ENCODE measurements around the gene DEDD2. TPM values are rescaled to one million over a fixed set of nuclear protein-coding genes. Genes with fewer than 3 reads are reported as not detected.

Gene DEDD2
- total and polyA plus RNA-seq, 4 donors = 16.4 to 33.8 (median 19.7) TPM

GRCh38 chr19:42165146-42165545 is 52.3 kb downstream of the DEDD2 start:
- no peak overlapping the region for H3K4me3 ChIP-seq (ENCODE audit: low read length in 2 of 2)
- ATAC-seq (ENCODE audit: low FRiP score) (no peak), DNase-seq (no peak)
- 34 to 41% methylated on average over 2 of the region's 2 CpGs for WGBS, 2 donors
- H3K36me3 ChIP-seq (ENCODE audit: control insufficient read depth in 1 of 2, insufficient read depth in 2 of 2, low read length in 1 of 2) = no peaks in the 10 kb centered on the region
- intact Hi-C loops (cut with DNase I) = no loop called here
- H3K4me1 ChIP-seq (ENCODE audit: control insufficient read depth in 1 of 2, insufficient read depth in 2 of 2, low read length in 2 of 2) = no peaks in the 10 kb centered on the region
- H3K27ac ChIP-seq (ENCODE audit: low read depth in 1 of 2, low read length in 2 of 2) = no peak overlapping the region
- H3K9me3 ChIP-seq (ENCODE audit: control insufficient read depth, low read length) = no peaks in the 10 kb centered on the region
- no peaks in the 10 kb centered on the region for H3K27me3 ChIP-seq (ENCODE audit: control insufficient read depth in 1 of 2, insufficient read depth in 2 of 2, low read length in 1 of 2)

- intact Hi-C loops (cut with DNase I) = no loop called here
- H3K4me1 ChIP-seq (ENCODE audit: control insufficient read depth in 1 of 2, insufficient read depth in 2 of 2, low read length in 2 of 2) = no peaks in the 10 kb centered on the region
- H3K27ac ChIP-seq (ENCODE audit: low read depth in 1 of 2, low read length in 2 of 2) = no peak overlapping the region
- H3K9me3 ChIP-seq (ENCODE audit: control insufficient read depth, low read length) = no peaks in the 10 kb centered on the region
- WGBS, 2 donors = 77 to 83% methylated on average over 21 of the region's 21 CpGs
- no peak for ATAC-seq (ENCODE audit: low FRiP score)
- no peaks in the 10 kb centered on the region for H3K36me3 ChIP-seq (ENCODE audit: control insufficient read depth in 1 of 2, insufficient read depth in 2 of 2, low read length in 1 of 2)
- DNase-seq = no peak
- H3K4me3 ChIP-seq (ENCODE audit: low read length in 2 of 2) = no peak overlapping the region
- H3K27me3 ChIP-seq (ENCODE audit: control insufficient read depth in 1 of 2, insufficient read depth in 2 of 2, low read length in 1 of 2) = no peaks in the 10 kb centered on the region
Measured at GRCh38 chr19:42161616-42162263, 55.7 kb downstream of the DEDD2 start.

- ATAC-seq (ENCODE audit: low FRiP score) = no peak
- no peaks in the 10 kb centered on the region for H3K36me3 ChIP-seq (ENCODE audit: control insufficient read depth in 1 of 2, insufficient read depth in 2 of 2, low read length in 1 of 2)
- H3K4me1 ChIP-seq (ENCODE audit: control insufficient read depth in 1 of 2, insufficient read depth in 2 of 2, low read length in 2 of 2) = no peaks in the 10 kb centered on the region
- no peak for DNase-seq
- H3K27ac ChIP-seq (ENCODE audit: low read depth in 1 of 2, low read length in 2 of 2) = no peak overlapping the region
- H3K9me3 ChIP-seq (ENCODE audit: control insufficient read depth, low read length) = no peaks in the 10 kb centered on the region
- 72 to 75% methylated on average over 7 of the region's 7 CpGs for WGBS, 2 donors
- intact Hi-C loops (cut with DNase I) = no loop called here
- H3K27me3 ChIP-seq (ENCODE audit: control insufficient read depth in 1 of 2, insufficient read depth in 2 of 2, low read length in 1 of 2) = no peaks in the 10 kb centered on the region
- H3K4me3 ChIP-seq (ENCODE audit: low read length in 2 of 2) = no peak overlapping the region
Measured at GRCh38 chr19:42159942-42160341, 57.5 kb downstream of the DEDD2 start.

- H3K27ac ChIP-seq (ENCODE audit: low read depth in 1 of 2, low read length in 2 of 2) = no peak overlapping the region
- DNase-seq = no peak
- no peak overlapping the region for H3K4me3 ChIP-seq (ENCODE audit: low read length in 2 of 2)
- WGBS, 2 donors = 40 to 44% methylated on average over 2 of the region's 2 CpGs
- H3K9me3 ChIP-seq (ENCODE audit: control insufficient read depth, low read length) = no peaks in the 10 kb centered on the region
- intact Hi-C loops (cut with DNase I) = no loop called here
- no peaks in the 10 kb centered on the region for H3K4me1 ChIP-seq (ENCODE audit: control insufficient read depth in 1 of 2, insufficient read depth in 2 of 2, low read length in 2 of 2)
- no peaks in the 10 kb centered on the region for H3K27me3 ChIP-seq (ENCODE audit: control insufficient read depth in 1 of 2, insufficient read depth in 2 of 2, low read length in 1 of 2)
- no peak for ATAC-seq (ENCODE audit: low FRiP score)
- no peaks in the 10 kb centered on the region for H3K36me3 ChIP-seq (ENCODE audit: control insufficient read depth in 1 of 2, insufficient read depth in 2 of 2, low read length in 1 of 2)
Measured at GRCh38 chr19:42158926-42159325, 58.6 kb downstream of the DEDD2 start.

- H3K4me3 ChIP-seq (ENCODE audit: low read length in 2 of 2) = no peak overlapping the region
- 84 to 87% methylated on average over 8 of the region's 8 CpGs for WGBS, 2 donors
- H3K27me3 ChIP-seq (ENCODE audit: control insufficient read depth in 1 of 2, insufficient read depth in 2 of 2, low read length in 1 of 2) = no peaks in the 10 kb centered on the region
- no peaks in the 10 kb centered on the region for H3K36me3 ChIP-seq (ENCODE audit: control insufficient read depth in 1 of 2, insufficient read depth in 2 of 2, low read length in 1 of 2)
- ATAC-seq (ENCODE audit: low FRiP score) (no peak), DNase-seq (no peak)
- intact Hi-C loops (cut with DNase I) = no loop called here
- no peak overlapping the region for H3K27ac ChIP-seq (ENCODE audit: low read depth in 1 of 2, low read length in 2 of 2)
- H3K4me1 ChIP-seq (ENCODE audit: control insufficient read depth in 1 of 2, insufficient read depth in 2 of 2, low read length in 2 of 2) = no peaks in the 10 kb centered on the region
- H3K9me3 ChIP-seq (ENCODE audit: control insufficient read depth, low read length) = no peaks in the 10 kb centered on the region
Measured at GRCh38 chr19:42156571-42156970, 60.9 kb downstream of the DEDD2 start.

- intact Hi-C loops (cut with DNase I) = no loop called here
- Histone ChIP-seq H3K4me3 (ENCODE audit: low read length in 2 of 2) (no peak overlapping the region), H3K36me3 (ENCODE audit: control insufficient read depth in 1 of 2, insufficient read depth in 2 of 2, low read length in 1 of 2) (no peaks in the 10 kb centered on the region), H3K27me3 (ENCODE audit: control insufficient read depth in 1 of 2, insufficient read depth in 2 of 2, low read length in 1 of 2) (no peaks in the 10 kb centered on the region), H3K9me3 (ENCODE audit: control insufficient read depth, low read length) (no peaks in the 10 kb centered on the region), H3K27ac (ENCODE audit: low read depth in 1 of 2, low read length in 2 of 2) (no peak overlapping the region), H3K4me1 (ENCODE audit: control insufficient read depth in 1 of 2, insufficient read depth in 2 of 2, low read length in 2 of 2) (no peaks in the 10 kb centered on the region)
- no peak for DNase-seq
- 25 to 32% methylated on average over 10 of the region's 10 CpGs for WGBS, 2 donors
- no peak for ATAC-seq (ENCODE audit: low FRiP score)
Measured at GRCh38 chr19:42155796-42156195, 61.7 kb downstream of the DEDD2 start.

GRCh38 chr19:42154471-42155323 is 62.8 kb downstream of the DEDD2 start:
- Histone ChIP-seq H3K4me1 (ENCODE audit: control insufficient read depth in 1 of 2, insufficient read depth in 2 of 2, low read length in 2 of 2) (no peaks in the 10 kb centered on the region), H3K27ac (ENCODE audit: low read depth in 1 of 2, low read length in 2 of 2) (no peak overlapping the region), H3K9me3 (ENCODE audit: control insufficient read depth, low read length) (no peaks in the 10 kb centered on the region), H3K27me3 (ENCODE audit: control insufficient read depth in 1 of 2, insufficient read depth in 2 of 2, low read length in 1 of 2) (no peaks in the 10 kb centered on the region), H3K4me3 (ENCODE audit: low read length in 2 of 2) (no peak overlapping the region), H3K36me3 (ENCODE audit: control insufficient read depth in 1 of 2, insufficient read depth in 2 of 2, low read length in 1 of 2) (no peaks in the 10 kb centered on the region)
- ATAC-seq (ENCODE audit: low FRiP score) = no peak
- DNase-seq = no peak
- intact Hi-C loops (cut with DNase I) = no loop called here
- 51 to 52% methylated on average over 15 of the region's 15 CpGs for WGBS, 2 donors

- no peak for ATAC-seq (ENCODE audit: low FRiP score)
- H3K4me1 ChIP-seq (ENCODE audit: control insufficient read depth in 1 of 2, insufficient read depth in 2 of 2, low read length in 2 of 2) = no peaks in the 10 kb centered on the region
- no peaks in the 10 kb centered on the region for H3K36me3 ChIP-seq (ENCODE audit: control insufficient read depth in 1 of 2, insufficient read depth in 2 of 2, low read length in 1 of 2)
- H3K27me3 ChIP-seq (ENCODE audit: control insufficient read depth in 1 of 2, insufficient read depth in 2 of 2, low read length in 1 of 2) = no peaks in the 10 kb centered on the region
- DNase-seq = no peak
- intact Hi-C loops (cut with DNase I) = no loop called here
- no peak overlapping the region for H3K27ac ChIP-seq (ENCODE audit: low read depth in 1 of 2, low read length in 2 of 2)
- 39 to 40% methylated on average over 20 of the region's 20 CpGs for WGBS, 2 donors
- H3K9me3 ChIP-seq (ENCODE audit: control insufficient read depth, low read length) = no peaks in the 10 kb centered on the region
- no peak overlapping the region for H3K4me3 ChIP-seq (ENCODE audit: low read length in 2 of 2)
Measured at GRCh38 chr19:42153672-42154433, 63.6 kb downstream of the DEDD2 start.

Data from aorta (tissue), 5 donors.